HEK293 (cell line): Measurements from ENCODE around the gene KDM4B.

Experiments
- ATF2 ChIP-seq: fragments of 450-650 bp; formaldehyde crosslinking; IDR thresholded peaks from 2 replicates; pipeline ENCODE4 v1.5.1; 2016; ENCODE audit warnings: missing biosample characterization, missing genetic modification characterization, low read depth
- CTCF ChIP-seq: fragments of 450-650 bp; formaldehyde crosslinking; IDR thresholded peaks from 2 replicates; pipeline ENCODE4 v1.5.1; 2016; ENCODE audit warnings: missing biosample characterization, missing genetic modification characterization
- ZNF140 ChIP-seq: fragments of 450-650 bp; formaldehyde crosslinking; IDR thresholded peaks from 2 replicates; pipeline ENCODE4 v1.5.1; 2016; ENCODE audit warnings: missing biosample characterization, missing genetic modification characterization
- ZNF184 ChIP-seq: fragments of 450-650 bp; IDR thresholded peaks from 2 replicates; pipeline ENCODE4 v1.5.1; 2018; ENCODE audit warnings: missing biosample characterization, mild to moderate bottlenecking, missing genetic modification characterization

- no peak for TF ChIP-seq CTCF (tag by site-specific recombination)
- TF ChIP-seq ZNF140 (tag by site-specific recombination), result no peak
- no peak for TF ChIP-seq ATF2
- TF ChIP-seq ZNF184, result no peak
Observed at GRCh38 chr19:5051619-5052018, 82.7 kb downstream of the KDM4B start.
